ENCODE results near the gene DNAJC5G.

DNA sequence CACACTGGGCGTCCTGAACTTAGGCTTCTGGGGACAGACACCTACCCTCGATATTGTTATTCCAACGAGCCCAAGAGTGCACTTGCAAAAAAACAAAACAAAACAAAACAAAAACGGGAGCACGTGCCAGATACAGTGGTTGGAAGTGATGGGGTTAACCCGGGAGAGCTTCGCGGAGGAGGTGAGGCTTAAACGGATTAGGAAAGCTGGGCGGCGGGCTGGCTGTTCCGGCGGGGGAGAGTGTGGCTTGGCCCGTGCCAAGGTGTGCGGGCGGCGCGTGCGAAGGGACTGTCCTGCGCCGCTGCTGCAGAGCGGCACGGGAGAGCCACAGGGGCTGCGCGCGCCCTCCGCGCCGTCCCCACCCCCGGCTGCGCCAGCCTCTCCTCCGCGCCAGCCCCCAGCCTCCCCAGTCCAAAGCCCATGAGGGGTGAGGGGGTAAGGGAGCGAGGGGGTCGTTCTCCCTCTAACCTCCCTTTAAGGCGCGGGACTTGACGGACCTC lies 10.9 kb upstream of the DNAJC5G start:
- TF ChIP-seq EZH2 (IDR thresholded peaks at IDR 0.05; ENCODE audit: insufficient read depth, poor library complexity, severe bottlenecking) (no peak), EZH2phosphoT487 (IDR thresholded peaks at IDR 0.05; ENCODE audit: insufficient read depth, low read depth) (no peak)

Data from GM23248 (cell line).